Colonic mucosa (tissue), 4 donors: ENCODE results near the gene ATXN7. TPM values are rescaled to one million over a fixed set of nuclear protein-coding genes. Genes with fewer than 3 reads are reported as not detected.

Source experiments
- DNase-seq: peaks from one replicate; pipeline ENCODE4 v3.0.0-alpha.2; 2020
- H3K27ac ChIP-seq: fragments of 200-600 bp; one replicate; pipeline ENCODE4 v1.8.0; 2021
- H3K27me3 ChIP-seq: fragments of 200-600 bp; one replicate; pipeline ENCODE4 v1.8.0; 2021
- H3K36me3 ChIP-seq: fragments of 200-600 bp; one replicate; pipeline ENCODE4 v1.8.0; 2021
- H3K4me1 ChIP-seq: fragments of 200-600 bp; one replicate; pipeline ENCODE4 v1.8.0; 2021; ENCODE audit warnings: mild to moderate bottlenecking
- H3K4me3 ChIP-seq: fragments of 200-600 bp; one replicate; pipeline ENCODE4 v1.8.0; 2021
- H3K9ac ChIP-seq, 2 donors: one replicate each; pipeline ENCODE4 v1.7.0; 2013; ENCODE audit warnings: control low read depth in 2 of 2, low read depth in 2 of 2, low read length in 2 of 2
- H3K9me3 ChIP-seq: fragments of 200-600 bp; one replicate; pipeline ENCODE4 v1.8.0; 2021
- CTCF ChIP-seq: fragments of 200-600 bp; IDR thresholded peaks from one replicate; pipeline ENCODE4 v1.8.0; 2022; ENCODE audit warnings: antibody characterized with exemption, mild to moderate bottlenecking
- intact Hi-C: fragments of 100-400 bp; cut with DNase I; formaldehyde crosslinking; loops from one replicate; pipeline ENCODE4 v1.14.1; 2022
- total RNA-seq, 2 donors: library from RNA; stranded (reverse); fragmentation: NEBNext Ultra II Directional in 1 of 2; extraction: Animal tissue kit (Norgen Biotek cat#: 25700) in 1 of 2; gene quantifications; one replicate each; pipeline ENCODE4 v1.2.1, GENCODE V29; 2021
- donor health status: healthy.
- donor health status: DM: no; HTN: no; CAD: no.
- donor health status: DM: no; HTN: no; CAD: no.

The ATXN7 gene
- total RNA-seq, 2 donors from 2014 or later = 22.9 to 31.6 TPM

- Histone ChIP-seq H3K4me3 (no peak overlapping the region), H3K9me3 (no peaks in the 10 kb centered on the region), H3K9ac (no peak overlapping the region), H3K36me3 (no peaks in the 10 kb centered on the region), H3K27me3 (no peaks in the 10 kb centered on the region), H3K27ac (no peak overlapping the region), H3K4me1 (no peaks in the 10 kb centered on the region)
- DNase-seq = no peak
- TF ChIP-seq CTCF = no peak
- intact Hi-C loops = no loop called here
Measured at GRCh38 chr3:63857311-63857710, 6.4 kb upstream of the ATXN7 start.

GRCh38 chr3:63860776-63861175 lies 2.9 kb upstream of the ATXN7 start:
- no peak for DNase-seq
- no peak overlapping the region for H3K9ac ChIP-seq
- no peak overlapping the region for H3K27ac ChIP-seq
- H3K4me1 ChIP-seq = no peaks in the 10 kb centered on the region
- no peaks in the 10 kb centered on the region for H3K36me3 ChIP-seq
- TF ChIP-seq CTCF = no peak
- no peaks in the 10 kb centered on the region for H3K27me3 ChIP-seq
- H3K4me3 ChIP-seq = no peak overlapping the region
- no peaks in the 10 kb centered on the region for H3K9me3 ChIP-seq
- intact Hi-C loops = no loop called here

GRCh38 chr3:63861306-63861705 lies 2.4 kb upstream of the ATXN7 start:
- Histone ChIP-seq H3K4me1 (no peaks in the 10 kb centered on the region), H3K9ac (no peak overlapping the region), H3K27ac (no peak overlapping the region), H3K27me3 (no peaks in the 10 kb centered on the region), H3K4me3 (no peak overlapping the region), H3K36me3 (no peaks in the 10 kb centered on the region), H3K9me3 (no peaks in the 10 kb centered on the region)
- DNase-seq = no peak
- TF ChIP-seq CTCF = no peak
- intact Hi-C loops = no loop called here

- intact Hi-C loops = no loop called here
- H3K4me3 ChIP-seq = peak overlapping the region; percentile 94
- H3K9me3 ChIP-seq = no peaks in the 10 kb centered on the region
- DNase-seq = no peak
- TF ChIP-seq CTCF = no peak
- no peaks in the 10 kb centered on the region for H3K27me3 ChIP-seq
- H3K36me3 ChIP-seq = no peaks in the 10 kb centered on the region
- no peaks in the 10 kb centered on the region for H3K4me1 ChIP-seq
- peak overlapping the region; percentile 94 to 98 for H3K9ac ChIP-seq
- peak overlapping the region; percentile 87 for H3K27ac ChIP-seq
Measured at GRCh38 chr3:63862804-63863149, 890 bp upstream of the ATXN7 start.

- Histone ChIP-seq H3K36me3 (no peaks in the 10 kb centered on the region), H3K4me3 (peak overlapping the region; percentile 80), H3K27ac (peak overlapping the region; percentile 90), H3K4me1 (no peaks in the 10 kb centered on the region), H3K9ac (peak overlapping the region; percentile 80 to 85), H3K27me3 (no peaks in the 10 kb centered on the region), H3K9me3 (no peaks in the 10 kb centered on the region)
- peak; percentile 52 for DNase-seq
- intact Hi-C loops = no loop called here
- no peak for TF ChIP-seq CTCF
Measured at GRCh38 chr3:63864008-63864964, 619 bp downstream of the ATXN7 start.
